Stromal cell of bone marrow (primary cell): ENCODE results near the gene EDN3.

Experiments
- DNase-seq: peaks from one replicate; pipeline ENCODE4 v3.0.0-alpha.2; 2012; ENCODE audit warnings: low read depth

Gene EDN3

GRCh38 chr20:59308493-59309201, 8.2 kb downstream of the EDN3 start:
- DNase-seq: no peak

DNA sequence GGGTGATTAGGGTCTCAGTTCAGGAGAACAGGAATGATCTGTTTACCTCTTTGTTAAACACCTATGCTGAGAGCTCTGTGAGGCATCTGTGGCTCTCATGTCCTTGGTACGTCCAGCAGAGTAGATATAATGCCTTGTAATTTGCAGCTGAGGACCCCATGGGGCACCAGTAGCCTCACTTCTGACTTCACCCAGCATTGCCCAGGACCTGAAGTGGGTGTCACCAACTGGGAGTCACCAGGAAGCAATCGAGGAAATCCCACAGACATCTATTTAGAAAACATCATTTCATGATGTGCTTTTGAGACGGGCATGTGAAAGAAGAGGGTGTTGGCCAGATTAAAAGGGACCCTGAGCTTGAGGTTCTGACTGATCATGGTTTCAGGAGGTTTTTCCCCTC, 8.8 kb downstream of the EDN3 start:
- no peak for DNase-seq

DNA sequence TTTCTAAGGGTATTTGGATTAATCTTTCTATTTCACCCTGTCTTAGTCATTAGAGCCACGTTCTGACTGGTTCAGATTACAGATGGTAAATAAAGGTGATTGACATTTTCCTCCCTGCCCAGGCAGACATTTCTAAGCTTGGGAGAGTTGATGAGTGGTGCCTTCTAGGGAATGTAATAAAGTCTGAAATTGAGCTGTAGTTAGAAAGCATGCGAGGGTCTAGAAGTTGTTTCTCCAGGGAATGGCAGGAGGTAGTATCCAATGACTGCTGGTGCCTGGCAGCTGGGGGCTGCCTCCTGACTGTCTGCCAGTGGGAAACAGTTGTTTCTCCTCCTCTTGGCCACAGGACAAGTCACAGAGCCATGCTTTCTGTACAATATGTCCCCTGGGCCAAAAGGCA, 14.6 kb downstream of the EDN3 start:
- DNase-seq: no peak

DNA sequence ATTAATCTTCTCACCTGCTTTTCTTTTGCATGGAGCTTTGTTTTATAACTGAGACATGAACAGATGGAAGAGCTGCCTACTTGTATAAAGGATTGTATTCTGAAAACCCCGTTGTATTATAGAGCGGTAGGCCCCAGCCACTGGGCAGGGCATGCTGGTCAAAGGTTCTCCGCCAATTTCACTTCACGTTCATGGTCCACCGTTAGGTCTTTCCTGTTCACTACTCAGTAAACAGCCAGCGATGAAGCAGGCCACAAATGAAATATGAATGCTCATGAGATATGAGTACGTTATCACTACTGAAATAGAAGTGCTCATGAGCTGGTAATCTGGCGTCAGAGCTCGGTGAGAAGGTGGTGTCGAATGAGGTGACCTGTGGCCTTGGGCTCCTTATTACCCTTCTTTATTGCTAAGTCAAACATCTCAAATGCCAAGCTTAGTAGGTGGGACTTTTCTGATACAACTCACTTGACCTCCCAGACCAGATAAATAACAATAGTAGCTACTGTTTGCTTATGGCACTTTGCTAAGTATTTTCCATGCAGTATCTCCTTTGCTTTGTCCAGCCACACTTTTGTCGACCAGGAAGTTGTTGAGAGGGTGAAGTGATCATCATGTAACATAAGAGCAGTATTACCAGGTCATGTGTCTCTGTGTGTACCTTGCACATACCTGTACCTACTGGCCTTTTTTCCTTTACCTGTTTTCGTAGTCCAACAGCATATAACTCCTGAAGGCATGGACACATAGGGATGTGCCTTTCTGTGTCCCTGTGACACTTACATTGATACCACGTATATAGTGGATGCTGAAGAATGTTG, 16.7 kb downstream of the EDN3 start:
- no peak for DNase-seq

DNA sequence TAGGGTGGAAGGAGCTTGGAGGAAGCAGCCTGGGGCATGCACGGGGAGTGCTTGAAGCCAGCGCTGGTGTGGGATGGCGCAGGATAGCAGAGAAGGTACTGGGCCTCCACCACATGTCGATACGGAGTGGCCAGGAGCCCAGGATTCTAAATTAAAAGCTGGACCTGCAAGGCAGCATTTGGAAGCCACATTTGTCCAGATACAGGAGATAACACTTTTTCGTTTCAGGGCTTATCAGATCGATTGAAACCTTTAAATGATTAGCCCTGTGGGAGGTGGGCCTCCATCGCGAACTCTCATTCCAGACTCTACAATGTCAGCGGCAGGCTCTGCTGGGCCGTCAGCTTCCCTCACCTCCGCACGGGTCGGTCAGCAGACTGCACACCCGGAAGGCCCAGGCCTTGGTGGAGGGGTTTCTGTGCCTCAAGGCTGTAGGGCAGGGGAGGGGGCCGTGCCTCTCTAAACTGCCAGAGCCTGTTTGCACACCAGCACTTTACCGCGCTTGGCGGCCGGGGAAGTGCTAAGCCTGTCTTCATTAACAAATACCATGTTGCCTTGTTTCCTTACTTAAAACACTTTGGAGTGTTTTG, 17.9 kb downstream of the EDN3 start:
- DNase-seq: no peak

DNA sequence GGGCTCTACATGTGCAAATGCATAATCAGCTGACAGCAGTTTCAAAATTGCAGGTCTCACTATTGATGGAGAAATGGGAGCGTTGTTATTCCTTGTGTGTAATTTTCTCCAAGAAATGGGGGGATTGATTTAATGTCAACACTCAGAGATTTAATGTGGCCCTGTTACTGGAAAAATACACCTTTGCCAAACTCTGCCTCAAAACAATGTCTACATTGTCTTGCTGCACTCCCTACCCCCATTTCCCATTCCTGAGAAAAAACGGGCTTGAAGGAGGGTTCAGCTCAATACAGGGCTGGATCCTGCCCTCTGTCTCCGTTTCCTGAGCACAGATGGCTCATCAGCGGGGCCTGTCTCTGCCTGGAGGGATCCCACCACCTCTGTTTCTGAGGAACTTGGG, 18.4 kb downstream of the EDN3 start:
- DNase-seq: no peak

- no peak for DNase-seq
These were observed 20.0 kb downstream of the EDN3 start for GRCh38 chr20:59320426-59320825.

- DNase-seq: no peak
These were observed 20.6 kb downstream of the EDN3 start for GRCh38 chr20:59320854-59321647.

DNA sequence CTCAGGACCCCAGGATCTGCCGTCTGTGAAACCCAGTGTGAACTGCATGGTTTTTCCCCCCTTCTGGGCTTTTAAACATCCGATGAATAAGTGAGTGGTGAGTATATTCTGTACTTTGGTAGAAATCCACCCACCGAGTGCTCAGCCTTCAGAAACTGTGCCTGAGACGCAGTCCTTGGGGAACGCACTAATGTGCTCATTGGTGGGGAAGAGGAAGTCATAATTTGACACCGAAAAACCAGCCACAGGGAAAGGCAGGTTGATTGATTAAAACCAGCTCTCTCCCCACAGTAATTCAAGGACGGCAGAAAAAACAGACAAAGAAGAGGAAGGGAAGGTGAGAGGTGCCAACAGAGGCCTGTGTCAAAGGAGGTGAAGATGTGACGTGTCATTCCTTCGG, 21.7 kb downstream of the EDN3 start:
- DNase-seq: no peak

DNA sequence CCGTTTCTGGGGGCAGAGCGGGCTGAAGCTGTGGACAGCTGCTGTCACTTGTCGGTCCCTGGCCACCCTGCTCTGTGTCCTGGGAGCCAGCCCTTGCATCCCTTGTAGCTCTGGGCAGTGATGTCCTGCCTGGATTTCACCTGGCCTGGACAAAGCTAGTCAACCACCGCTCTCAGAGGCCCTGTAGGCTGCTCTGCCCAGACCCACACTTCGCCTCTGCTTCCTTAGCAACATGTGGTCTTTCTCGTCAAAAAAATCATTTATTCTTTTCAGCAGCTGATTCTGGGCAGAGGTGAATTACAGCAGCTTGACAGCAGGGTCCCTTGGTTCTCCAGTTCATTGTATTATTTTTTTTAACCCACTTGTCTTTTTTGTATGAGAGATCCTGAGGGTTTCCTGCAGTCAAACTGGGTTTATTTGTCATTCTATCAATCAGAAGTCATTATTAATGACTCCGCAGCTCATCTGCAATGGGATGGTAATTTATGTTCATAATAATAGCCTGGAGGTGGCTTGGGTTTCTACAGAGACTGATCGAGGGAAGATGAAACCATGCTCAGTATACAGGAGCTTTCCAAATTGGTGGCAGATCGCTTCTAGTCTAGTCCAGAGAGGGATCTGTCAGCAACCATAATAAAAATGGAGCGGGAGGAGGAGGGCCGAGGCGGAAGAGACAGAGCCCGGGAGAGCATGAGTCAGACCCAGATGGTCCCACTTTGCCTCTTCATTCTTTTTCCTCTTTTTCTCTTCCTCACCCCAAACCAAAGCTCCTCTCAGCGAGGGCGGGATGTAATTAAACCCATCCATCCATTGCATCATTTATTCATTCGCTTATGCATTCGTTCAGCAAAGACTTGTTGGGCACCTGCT, 22.4 kb downstream of the EDN3 start:
- no peak for DNase-seq

DNA sequence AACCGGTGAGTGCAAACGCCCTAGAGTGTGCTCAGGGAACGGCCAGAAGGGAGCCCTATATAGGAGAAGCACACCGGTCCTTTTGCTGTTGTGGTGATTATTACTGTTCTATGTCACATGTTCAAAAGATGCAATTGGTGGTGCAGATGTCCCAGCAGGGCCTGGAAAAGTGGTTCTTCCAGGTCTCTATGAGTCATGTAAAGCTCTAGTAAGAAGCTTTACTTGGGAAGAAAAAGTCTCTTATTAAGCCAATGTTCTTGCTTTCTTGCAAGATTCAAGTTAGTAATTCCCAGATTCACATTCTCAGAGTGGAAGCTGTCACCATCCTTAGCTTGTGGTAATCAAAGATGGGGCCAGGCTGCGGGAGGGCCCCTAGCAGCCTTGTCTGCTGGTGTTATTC, 23.3 kb downstream of the EDN3 start:
- DNase-seq: no peak

GRCh38 chr20:59324521-59325141, 24.2 kb downstream of the EDN3 start:
- DNase-seq: no peak

DNA sequence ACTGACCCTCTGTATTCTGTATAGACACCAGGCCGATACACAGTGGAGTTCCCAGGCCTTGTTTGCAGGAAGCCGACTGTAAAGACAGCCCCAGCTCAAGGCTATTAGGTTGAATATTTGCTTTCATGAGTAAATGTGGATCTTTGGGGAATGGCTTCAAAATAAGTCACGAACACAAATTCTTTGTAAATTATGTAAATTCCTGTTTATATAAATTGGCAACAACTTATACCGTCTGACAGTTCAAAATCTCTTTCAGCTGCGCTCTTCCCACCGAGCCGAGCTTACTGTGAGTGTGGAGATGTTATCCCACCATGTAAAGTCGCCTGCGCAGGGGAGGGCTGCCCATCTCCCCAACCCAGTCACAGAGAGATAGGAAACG, 24.7 kb downstream of the EDN3 start:
- no peak for DNase-seq

DNA sequence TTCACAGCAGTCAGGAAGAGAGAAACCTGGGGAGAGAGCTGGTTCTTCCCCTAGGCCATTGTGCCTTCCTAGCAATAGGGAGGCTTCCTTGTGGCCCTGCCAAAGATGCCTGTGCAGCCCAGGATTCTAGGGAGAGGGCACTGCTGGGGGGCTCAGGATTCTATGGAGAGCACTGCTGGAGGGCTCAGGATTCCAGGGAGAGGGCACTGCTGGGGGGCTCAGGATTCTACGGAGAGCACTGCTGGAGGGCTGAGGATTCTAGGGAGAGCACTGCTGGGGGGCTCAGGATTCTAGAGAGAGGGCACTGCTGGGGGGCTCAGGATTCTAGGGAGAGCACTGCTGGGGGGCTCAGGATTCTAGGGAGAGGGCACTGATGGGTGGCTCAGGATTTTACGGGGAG, 25.8 kb downstream of the EDN3 start:
- no peak for DNase-seq

- no peak for DNase-seq
These were observed 27.7 kb downstream of the EDN3 start for GRCh38 chr20:59328071-59328470.

GRCh38 chr20:59331721-59332329, 31.4 kb downstream of the EDN3 start:
- DNase-seq: no peak

DNA sequence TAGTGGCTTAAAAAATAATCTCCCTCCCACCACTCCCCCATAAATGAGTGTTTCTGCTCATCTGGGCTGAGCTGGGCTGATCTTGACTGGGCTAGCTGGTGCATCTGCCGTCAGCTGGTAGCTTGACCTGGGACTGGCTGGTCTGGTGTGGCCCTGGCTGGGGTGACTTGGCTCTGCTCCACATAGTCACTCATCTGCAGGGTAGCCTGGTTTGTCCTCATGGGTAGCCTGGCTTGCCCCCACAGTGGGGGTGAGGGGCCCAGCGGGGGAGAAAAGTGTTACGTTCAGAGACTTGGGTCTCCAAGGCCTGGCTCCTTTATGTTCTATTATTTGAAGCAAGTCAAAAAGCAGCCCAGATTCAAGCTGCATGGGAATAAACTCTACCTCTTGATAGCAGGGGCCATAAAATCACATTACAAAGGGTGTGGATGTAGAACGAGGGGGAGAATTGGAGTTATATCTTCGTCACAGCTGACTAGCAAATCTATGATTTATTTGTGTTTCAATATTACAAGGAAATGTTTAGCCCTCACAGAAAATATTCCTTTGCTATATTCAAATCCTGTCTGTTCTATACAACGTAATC, 32.9 kb downstream of the EDN3 start:
- DNase-seq: no peak

GRCh38 chr20:59333951-59334350, 33.5 kb downstream of the EDN3 start:
- no peak for DNase-seq

DNA sequence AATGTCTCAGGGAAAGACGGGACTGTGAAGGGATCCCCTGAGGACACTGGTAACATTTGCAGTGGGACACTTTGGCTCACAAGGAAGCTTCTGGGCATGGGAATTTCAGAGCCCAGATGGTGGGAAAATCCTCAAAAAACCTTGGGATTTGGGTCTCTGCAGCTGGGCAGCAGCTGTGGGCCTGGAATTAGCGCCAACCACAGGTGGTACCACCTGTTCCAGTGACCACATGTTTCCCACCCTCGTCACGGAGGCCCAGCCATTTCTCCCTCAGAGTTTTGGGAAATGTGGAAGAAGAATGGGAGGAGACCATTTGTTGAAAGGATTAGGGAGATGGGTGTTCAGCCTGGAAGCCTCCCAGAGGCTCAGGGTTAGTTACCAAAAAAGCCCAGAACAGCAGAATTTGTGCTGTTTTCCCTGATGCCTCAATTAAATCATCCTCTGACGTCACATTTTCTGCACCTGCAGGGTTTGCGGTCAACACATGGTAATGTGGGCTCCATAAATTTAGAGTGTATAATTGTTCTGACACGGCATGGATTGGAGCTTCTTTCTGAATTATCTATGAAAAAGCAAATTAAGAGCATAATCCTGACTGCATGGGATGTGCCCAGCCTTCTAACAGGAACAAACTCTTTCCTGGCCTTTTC, 34.4 kb downstream of the EDN3 start:
- no peak for DNase-seq

- DNase-seq: no peak
These were observed 35.0 kb downstream of the EDN3 start for GRCh38 chr20:59335377-59335776.
